Epithelial cell of esophagus (primary cell): ENCODE measurements around the gene MYO1F.

Experiments
- DNase-seq: peaks from one replicate; pipeline ENCODE4 v3.0.0; 2010; ENCODE audit warnings: low read depth
- H3K4me3 ChIP-seq: 2 replicates; pipeline ENCODE4 v1.5.1; 2011; ENCODE audit warnings: mild to moderate bottlenecking, low read length, control low read depth
- TF ChIP-seq, protein P1 (sequence below): IDR thresholded peaks from 2 replicates; pipeline ENCODE4 v1.5.1; 2011; ENCODE audit warnings: low read depth, mild to moderate bottlenecking, low read length, control low read depth, inconsistent platforms; ENCODE audit not compliant: insufficient read depth; ENCODE audit errors: missing control alignments

The MYO1F gene

DNA sequence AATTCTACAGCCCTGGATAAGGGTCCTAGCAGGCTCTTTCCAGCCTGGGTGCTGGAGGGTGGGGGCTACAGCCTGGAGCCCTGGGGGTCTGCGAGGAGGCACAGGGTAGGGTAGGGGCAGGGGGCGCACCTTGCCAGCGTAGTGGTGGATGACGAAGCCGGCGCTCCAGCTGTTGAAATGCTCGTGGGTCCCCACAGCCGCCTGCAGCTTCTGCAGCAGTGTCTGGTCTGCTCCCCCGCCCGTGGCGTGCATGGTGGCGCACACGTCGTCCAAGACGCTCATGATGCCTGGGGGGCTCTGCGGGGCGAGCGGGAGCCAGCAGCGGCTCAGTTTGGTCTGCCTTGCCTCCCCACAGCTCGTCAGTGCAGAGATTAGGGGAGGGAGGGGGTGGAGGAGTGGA lies 33.1 kb downstream of the MYO1F start:
- TF ChIP-seq, protein P1, sequence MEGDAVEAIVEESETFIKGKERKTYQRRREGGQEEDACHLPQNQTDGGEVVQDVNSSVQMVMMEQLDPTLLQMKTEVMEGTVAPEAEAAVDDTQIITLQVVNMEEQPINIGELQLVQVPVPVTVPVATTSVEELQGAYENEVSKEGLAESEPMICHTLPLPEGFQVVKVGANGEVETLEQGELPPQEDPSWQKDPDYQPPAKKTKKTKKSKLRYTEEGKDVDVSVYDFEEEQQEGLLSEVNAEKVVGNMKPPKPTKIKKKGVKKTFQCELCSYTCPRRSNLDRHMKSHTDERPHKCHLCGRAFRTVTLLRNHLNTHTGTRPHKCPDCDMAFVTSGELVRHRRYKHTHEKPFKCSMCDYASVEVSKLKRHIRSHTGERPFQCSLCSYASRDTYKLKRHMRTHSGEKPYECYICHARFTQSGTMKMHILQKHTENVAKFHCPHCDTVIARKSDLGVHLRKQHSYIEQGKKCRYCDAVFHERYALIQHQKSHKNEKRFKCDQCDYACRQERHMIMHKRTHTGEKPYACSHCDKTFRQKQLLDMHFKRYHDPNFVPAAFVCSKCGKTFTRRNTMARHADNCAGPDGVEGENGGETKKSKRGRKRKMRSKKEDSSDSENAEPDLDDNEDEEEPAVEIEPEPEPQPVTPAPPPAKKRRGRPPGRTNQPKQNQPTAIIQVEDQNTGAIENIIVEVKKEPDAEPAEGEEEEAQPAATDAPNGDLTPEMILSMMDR, result no peak
- no peak for DNase-seq
- H3K4me3 ChIP-seq, result no peak overlapping the region

DNA sequence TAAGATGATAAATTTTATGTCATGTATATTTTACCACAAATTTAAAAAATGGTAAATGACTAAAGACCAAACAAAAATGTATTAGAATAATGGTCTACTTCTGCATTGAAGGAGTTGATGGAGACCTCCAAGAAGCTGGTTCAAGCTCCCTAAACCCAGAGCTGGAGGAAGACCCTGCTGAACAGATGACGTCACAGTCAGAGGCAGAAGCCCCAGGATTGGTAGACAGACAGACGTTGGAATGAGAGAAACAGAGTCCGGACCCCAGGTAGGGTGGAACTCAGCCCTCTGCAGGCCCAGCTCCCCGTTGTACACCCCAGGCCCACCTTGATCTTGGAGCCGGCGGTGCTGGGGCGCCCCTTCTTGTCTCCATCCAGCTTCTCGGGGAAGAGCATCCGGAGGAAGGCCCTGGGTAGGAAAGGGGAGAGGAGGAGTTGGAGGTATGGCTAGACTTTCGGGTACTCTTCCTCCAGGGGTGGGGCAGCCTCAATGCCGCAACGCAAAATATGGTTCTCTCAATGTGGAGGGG lies 37.6 kb downstream of the MYO1F start:
- no peak overlapping the region for H3K4me3 ChIP-seq
- TF ChIP-seq, protein P1, result no peak
- no peak for DNase-seq

DNA sequence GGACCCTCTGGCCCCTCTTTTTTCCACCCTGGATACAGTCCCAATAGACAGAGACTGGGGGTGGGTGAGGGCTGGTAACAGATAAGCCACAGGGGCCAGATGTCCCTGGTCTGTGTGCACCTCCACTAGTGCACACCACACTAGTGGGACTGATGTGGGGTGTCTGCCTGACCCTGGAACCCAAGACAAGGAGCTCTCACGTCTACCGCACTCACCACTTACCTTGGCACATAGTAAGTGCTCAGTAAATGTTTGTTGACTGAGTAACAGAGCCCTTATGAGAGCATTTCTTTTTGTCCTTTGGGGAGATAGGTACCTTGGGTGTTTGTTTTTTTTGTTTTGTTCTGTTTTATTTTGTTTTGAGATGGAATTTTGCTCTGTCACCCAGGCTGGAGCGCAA lies 40.1 kb downstream of the MYO1F start:
- H3K4me3 ChIP-seq, result no peak overlapping the region
- no peak for DNase-seq
- TF ChIP-seq, protein P1, result no peak

DNA sequence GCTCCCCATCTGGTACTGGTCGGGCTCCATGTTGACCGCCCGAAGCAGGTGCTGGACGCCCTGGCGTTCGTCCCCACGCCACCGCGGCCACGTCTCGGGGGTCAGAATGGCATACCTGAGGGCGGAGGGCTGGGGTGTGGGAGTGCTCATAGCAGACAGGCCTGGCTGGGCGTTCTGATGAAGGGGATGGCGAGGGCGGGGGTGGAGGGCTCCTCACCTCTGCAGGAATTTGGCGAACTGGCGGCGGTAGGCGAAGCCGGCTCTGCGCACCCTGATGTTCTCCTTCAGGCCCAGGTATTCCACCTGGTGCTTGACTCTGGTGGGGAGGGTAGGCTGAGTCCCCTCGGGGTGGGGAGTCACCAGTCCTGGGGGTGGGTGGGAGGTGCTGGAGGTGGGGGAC lies 41.0 kb downstream of the MYO1F start:
- no peak for DNase-seq
- H3K4me3 ChIP-seq, result no peak overlapping the region
- TF ChIP-seq, protein P1, result no peak

DNA sequence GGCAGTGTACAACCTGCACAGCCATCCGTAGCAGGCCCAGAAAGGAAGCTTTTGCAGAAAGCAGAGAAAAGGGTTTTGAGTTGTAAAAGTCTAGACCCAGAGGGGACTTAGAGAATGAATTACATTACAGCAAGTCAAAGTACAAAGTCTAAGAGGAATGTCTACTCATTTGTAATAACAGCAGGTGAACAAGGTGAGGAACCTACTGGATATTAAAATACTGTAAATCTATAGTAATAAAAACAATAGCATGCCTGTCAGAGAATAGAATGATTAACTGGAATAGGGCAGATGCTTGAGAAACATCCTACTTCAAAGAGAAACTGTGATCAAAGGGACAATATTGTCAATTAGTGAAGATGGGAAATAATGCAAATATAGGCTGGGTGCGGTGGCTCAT lies 45.0 kb downstream of the MYO1F start:
- DNase-seq, result no peak
- TF ChIP-seq, protein P1, result no peak

DNA sequence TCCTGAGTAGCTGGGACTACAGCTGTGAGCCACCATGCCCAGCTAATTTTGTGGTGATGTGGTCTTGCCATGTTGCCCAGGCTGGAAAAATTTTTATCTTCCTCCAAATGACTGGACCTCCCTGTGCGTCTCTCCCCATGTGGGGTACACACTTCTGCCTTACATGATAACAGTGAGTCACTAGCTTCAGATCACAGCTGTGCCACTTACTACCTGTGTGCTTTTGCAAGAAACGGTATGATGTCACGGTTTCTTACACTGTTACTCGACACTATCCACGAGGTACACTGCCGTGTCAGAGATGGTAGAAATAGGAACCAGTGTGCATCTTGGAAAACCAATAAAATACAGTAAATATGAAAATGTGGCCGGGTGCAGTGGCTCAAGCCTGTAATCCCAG lies 45.8 kb downstream of the MYO1F start:
- DNase-seq, result no peak
- no peak overlapping the region for H3K4me3 ChIP-seq
- TF ChIP-seq, protein P1, result no peak

More for the DNA sequence above, 45.0 kb downstream of the MYO1F start:
- no peak overlapping the region for H3K4me3 ChIP-seq

DNA sequence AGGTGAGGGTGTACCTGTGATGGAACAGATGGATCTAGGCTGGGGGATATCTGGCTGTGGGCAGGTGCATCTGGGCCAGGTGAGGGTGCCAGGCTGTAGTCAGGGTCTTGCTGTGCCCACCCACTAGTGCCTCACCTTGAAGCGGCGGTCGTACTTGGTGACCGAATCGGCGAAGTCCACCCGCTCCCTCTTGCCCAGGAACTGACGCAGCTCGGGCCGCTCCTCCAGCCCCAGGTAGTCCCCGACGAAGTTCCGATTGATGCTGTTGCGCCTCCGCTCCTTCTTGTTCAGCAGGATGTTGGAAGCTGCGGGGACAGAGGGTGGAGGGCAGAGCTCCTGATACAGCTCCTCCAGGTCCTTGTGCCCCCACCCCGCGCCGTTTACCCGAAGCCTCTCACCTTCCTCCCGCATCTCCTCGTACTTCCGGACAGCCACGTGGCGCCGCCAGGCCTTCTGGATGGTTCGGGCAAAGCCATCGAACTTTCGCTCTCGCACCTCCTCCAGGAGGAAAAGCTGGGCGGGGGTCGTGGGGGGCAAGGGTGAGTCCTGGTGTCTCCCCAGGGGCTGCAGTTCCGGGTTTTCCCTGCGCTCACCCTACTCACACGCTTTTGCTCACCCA lies 47.1 kb downstream of the MYO1F start:
- DNase-seq, result no peak
- no peak overlapping the region for H3K4me3 ChIP-seq
- TF ChIP-seq, protein P1, result no peak
